Esophagus muscularis mucosa (tissue), 4 donors: ENCODE data around the gene HOXA9. TPM values are rescaled to one million over a fixed set of nuclear protein-coding genes. Genes with fewer than 3 reads are reported as not detected.

Experiments used
- DNase-seq: peaks from one replicate; pipeline ENCODE4 v3.0.0-alpha.2; 2017; ENCODE audit errors: extremely low spot score
- H3K27ac ChIP-seq, 4 donors: fragments of 200-600 bp; sonication (generic); replicated peaks in 1 of 4; 1 replicate in 3 of 4; 2 replicates in 1 of 4; pipeline ENCODE4 v1.5.1; 2016 to 2019; ENCODE audit warnings: mild to moderate bottlenecking in 1 of 4
- H3K27me3 ChIP-seq, 4 donors: fragments of 200-600 bp; sonication (generic); one replicate each; pipeline versions ENCODE4 v1.5.1 to v1.6.0; 2016 to 2019
- H3K36me3 ChIP-seq, 4 donors: fragments of 200-600 bp; sonication (generic); one replicate each; pipeline ENCODE4 v1.5.1; 2016 to 2019
- H3K4me1 ChIP-seq, 4 donors: fragments of 200-600 bp; sonication (generic); one replicate each; pipeline ENCODE4 v1.5.1; 2016 to 2019
- H3K4me3 ChIP-seq, 4 donors: fragments of 200-600 bp; sonication (generic); 1 replicate in 2 of 4; 2 replicates in 2 of 4; pipeline ENCODE4 v1.5.1; 2016 to 2019; ENCODE audit warnings: mild to moderate bottlenecking in 4 of 4, moderate library complexity in 1 of 4
- H3K9me3 ChIP-seq, 4 donors: fragments of 200-600 bp; sonication (generic); 1 replicate in 3 of 4; 2 replicates in 1 of 4; pipeline ENCODE4 v1.5.1; 2016 to 2019
- EP300 ChIP-seq: sonication (generic); formaldehyde crosslinking; IDR thresholded peaks from one replicate; pipeline ENCODE4 v1.6.1; 2017; ENCODE audit warnings: antibody characterized with exemption
- POLR2A ChIP-seq: fragments of 450-650 bp; IDR thresholded peaks from one replicate; pipeline ENCODE4 v1.6.1; 2017; ENCODE audit warnings: antibody characterized with exemption, moderate library complexity, mild to moderate bottlenecking, low read depth
- POLR2AphosphoS5 ChIP-seq, 2 donors: sonication (generic); formaldehyde crosslinking; IDR thresholded peaks; one replicate each; pipeline ENCODE4 v1.6.1; 2017; ENCODE audit warnings: antibody characterized with exemption in 2 of 2
- WGBS: methylation state at CpG from one replicate; pipeline ENCODE4 v1.1.5; 2018; 5-methylcytosine and 5-hydroxymethylcytosine counted together
- intact Hi-C: fragments of 100-400 bp; cut with DNase I; formaldehyde crosslinking; loops from one replicate; pipeline ENCODE4 v1.15.1; 2023
- total RNA-seq, 4 donors: library from RNA; depleted of rRNA; stranded (reverse); fragments of >200 nt; gene quantifications; one replicate each; pipeline versions ENCODE4 v1.1.0 to v1.2.1, GENCODE V29; 2016
- TF ChIP-seq, protein P1 (sequence below), 3 experiments: fragments of 200-600 bp in 2 of 3; fragments of 450-650 bp in 1 of 3; sonication (generic) in 2 of 3; IDR thresholded peaks; one replicate each; pipeline ENCODE4 v1.5.1; 2017 to 2019; ENCODE audit warnings: antibody characterized with exemption in 3 of 3, mild to moderate bottlenecking in 2 of 3, moderate library complexity in 1 of 3

Gene HOXA9
- total RNA-seq, 4 donors from 2014 or later, result 0.50 TPM; not detected in 3

- Histone ChIP-seq H3K36me3 (no peaks in the 10 kb centered on the region), H3K9me3 (no peaks in the 10 kb centered on the region), H3K27ac (no peak within 1 kb of the TSS), H3K4me3 (peak within 1 kb of the TSS; percentile 38 to 49 (median 43)), H3K27me3 (peaks cover 15 to 100% (median 94%) of the 10 kb centered on the region in 4 donors), H3K4me1 (peaks cover 42 to 68% (median 52%) of the 10 kb centered on the region in 4 donors)
- TF ChIP-seq, protein P1, sequence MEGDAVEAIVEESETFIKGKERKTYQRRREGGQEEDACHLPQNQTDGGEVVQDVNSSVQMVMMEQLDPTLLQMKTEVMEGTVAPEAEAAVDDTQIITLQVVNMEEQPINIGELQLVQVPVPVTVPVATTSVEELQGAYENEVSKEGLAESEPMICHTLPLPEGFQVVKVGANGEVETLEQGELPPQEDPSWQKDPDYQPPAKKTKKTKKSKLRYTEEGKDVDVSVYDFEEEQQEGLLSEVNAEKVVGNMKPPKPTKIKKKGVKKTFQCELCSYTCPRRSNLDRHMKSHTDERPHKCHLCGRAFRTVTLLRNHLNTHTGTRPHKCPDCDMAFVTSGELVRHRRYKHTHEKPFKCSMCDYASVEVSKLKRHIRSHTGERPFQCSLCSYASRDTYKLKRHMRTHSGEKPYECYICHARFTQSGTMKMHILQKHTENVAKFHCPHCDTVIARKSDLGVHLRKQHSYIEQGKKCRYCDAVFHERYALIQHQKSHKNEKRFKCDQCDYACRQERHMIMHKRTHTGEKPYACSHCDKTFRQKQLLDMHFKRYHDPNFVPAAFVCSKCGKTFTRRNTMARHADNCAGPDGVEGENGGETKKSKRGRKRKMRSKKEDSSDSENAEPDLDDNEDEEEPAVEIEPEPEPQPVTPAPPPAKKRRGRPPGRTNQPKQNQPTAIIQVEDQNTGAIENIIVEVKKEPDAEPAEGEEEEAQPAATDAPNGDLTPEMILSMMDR (IDR thresholded peaks at IDR 0.05), result no peak
- TF ChIP-seq EP300 (no peak), POLR2AphosphoS5 (IDR thresholded peaks at IDR 0.05) (no peak), POLR2A (no peak)
- 6% methylated on average over 43 of the region's 43 CpGs for WGBS
- no peak for DNase-seq
- intact Hi-C loops, result no loop called here
These were observed 19.9 kb upstream of the HOXA9 start, which contains the start of gene HOXA11 for GRCh38 chr7:27185013-27185853. HOXA11 (minus strand) TSS chr7:27185232; CDS start chr7:27185144, 88 bp downstream.

DNA sequence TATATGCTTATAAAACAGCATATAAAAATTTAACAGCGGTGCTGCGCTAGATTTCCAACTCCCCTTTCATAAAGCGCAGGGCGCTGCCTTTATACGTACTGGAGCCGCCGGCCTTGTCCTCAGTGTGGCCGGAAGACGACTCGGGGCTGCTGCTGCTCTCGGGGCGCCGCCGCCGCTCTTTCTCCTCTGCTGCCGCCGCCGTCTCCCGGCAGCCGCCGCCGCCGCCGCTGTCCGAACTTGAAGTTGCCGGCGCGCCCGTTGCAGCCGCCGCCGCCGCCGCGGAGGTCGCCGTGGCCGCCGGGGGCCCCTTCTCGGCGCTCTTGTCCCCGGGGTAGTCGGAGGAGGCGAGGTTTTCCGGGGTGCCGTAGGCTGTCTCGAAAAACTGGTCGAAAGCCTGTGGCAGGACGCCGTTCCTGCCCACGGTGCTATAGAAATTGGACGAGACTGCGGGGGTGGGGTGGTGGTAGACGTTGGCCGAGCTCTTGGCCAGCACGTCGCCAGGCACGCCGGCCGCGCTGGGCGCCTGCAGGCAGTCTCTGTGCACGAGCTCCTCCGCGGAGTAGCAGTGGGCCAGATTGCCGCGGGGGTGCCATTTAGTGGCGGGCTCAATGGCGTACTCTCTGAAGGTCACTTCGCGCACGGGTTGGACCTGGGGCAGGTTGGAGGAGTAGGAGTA, 19.1 kb upstream of the HOXA9 start:
- Histone ChIP-seq H3K9me3 (no peaks in the 10 kb centered on the region), H3K36me3 (no peaks in the 10 kb centered on the region), H3K27ac (no peak overlapping the region), H3K27me3 (peaks cover 15 to 100% (median 95%) of the 10 kb centered on the region in 4 donors), H3K4me3 (peak overlapping the region; percentile 38 to 49 (median 43)), H3K4me1 (peaks cover 49 to 76% (median 59%) of the 10 kb centered on the region in 4 donors)
- WGBS, result 3% methylated on average over 36 of the region's 72 CpGs
- TF ChIP-seq POLR2AphosphoS5 (IDR thresholded peaks at IDR 0.05), result no peak
- no peak for TF ChIP-seq EP300
- TF ChIP-seq, protein P1 (IDR thresholded peaks at IDR 0.05), result no peak
- TF ChIP-seq POLR2A, result no peak
- DNase-seq, result no peak
- intact Hi-C loops, result no loop called here

DNA sequence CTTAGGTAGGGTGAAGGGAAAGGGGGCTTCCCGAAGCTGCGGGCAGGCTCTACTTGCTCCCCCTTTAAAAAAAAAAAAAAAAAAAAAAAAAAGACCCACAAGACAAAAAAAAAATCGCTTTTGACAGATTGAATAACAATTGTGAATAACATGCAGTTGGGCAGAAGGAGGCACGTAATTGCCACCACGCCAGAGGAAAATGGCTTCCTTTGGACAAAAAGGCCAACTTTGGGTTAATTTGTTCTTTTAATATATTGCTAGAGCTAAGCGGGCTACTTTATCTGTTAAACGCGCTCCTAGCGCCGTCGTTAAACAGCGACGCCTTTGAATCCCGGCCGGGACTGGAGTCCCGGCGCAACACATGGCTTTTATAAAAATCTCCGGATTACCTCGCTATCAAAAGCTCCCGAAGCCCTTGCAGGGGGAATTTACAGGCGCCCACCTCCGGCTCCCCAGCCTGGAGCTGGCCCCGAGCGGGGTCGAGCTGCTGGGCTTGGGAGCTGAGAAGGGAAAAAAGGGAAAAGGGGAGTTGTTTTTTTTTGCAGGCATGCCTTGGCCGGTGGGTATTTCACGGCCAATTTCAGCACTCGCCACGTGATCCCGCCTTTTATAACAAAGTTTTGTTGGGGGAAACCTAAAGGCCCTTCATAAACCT, 18.5 kb upstream of the HOXA9 start:
- no peaks in the 10 kb centered on the region for H3K36me3 ChIP-seq
- H3K4me1 ChIP-seq, result peaks cover 45 to 75% (median 57%) of the 10 kb centered on the region in 4 donors
- TF ChIP-seq, protein P1 (IDR thresholded peaks at IDR 0.05), result no peak
- TF ChIP-seq EP300 (no peak), POLR2AphosphoS5 (IDR thresholded peaks at IDR 0.05) (no peak), POLR2A (no peak)
- WGBS, result 7% methylated on average over 30 of the region's 30 CpGs
- intact Hi-C loops, result no loop called here
- peak overlapping the region; percentile 38 to 49 (median 43) for H3K4me3 ChIP-seq
- DNase-seq, result no peak
- peaks cover 15 to 100% (median 95%) of the 10 kb centered on the region in 4 donors for H3K27me3 ChIP-seq
- H3K27ac ChIP-seq, result no peak overlapping the region
- H3K9me3 ChIP-seq, result no peaks in the 10 kb centered on the region

- H3K4me1 ChIP-seq, result peaks cover 37 to 67% (median 50%) of the 10 kb centered on the region in 4 donors
- TF ChIP-seq, protein P1 (IDR thresholded peaks at IDR 0.05), result no peak
- no peak for TF ChIP-seq POLR2AphosphoS5 (IDR thresholded peaks at IDR 0.05)
- no peak for TF ChIP-seq EP300
- TF ChIP-seq POLR2A, result no peak
- no peak for DNase-seq
- no peaks in the 10 kb centered on the region for H3K9me3 ChIP-seq
- H3K27me3 ChIP-seq, result peaks cover 15 to 100% (median 95%) of the 10 kb centered on the region in 4 donors
- intact Hi-C loops, result no loop called here
- no peaks in the 10 kb centered on the region for H3K36me3 ChIP-seq
- WGBS, result 13% methylated on average over 20 of the region's 39 CpGs
- no peak overlapping the region for H3K4me3 ChIP-seq
- no peak overlapping the region for H3K27ac ChIP-seq
These were observed 17.7 kb upstream of the HOXA9 start for GRCh38 chr7:27182861-27183681.
